Measurements from ENCODE around the gene ZNF189.

ZNF189 gene

GRCh38 chr9:101427358-101427757, 28.7 kb downstream of the ZNF189 start:
- no peak for DNase-seq (ENCODE audit: low read depth)
- no peak for TF ChIP-seq MAX (IDR thresholded peaks at IDR 0.05; ENCODE audit: low read depth, low read length)
- TF ChIP-seq POLR2A (IDR thresholded peaks at IDR 0.05; ENCODE audit: extremely low read depth, insufficient read length): no peak
- no peak for TF ChIP-seq CTCF (IDR thresholded peaks at IDR 0.05; ENCODE audit: low read depth, low read length)
- no peak for TF ChIP-seq MYC (IDR thresholded peaks at IDR 0.05; ENCODE audit: low read depth, low read length)
- H3K4me3 ChIP-seq (ENCODE audit: low read depth, low read length): no peak overlapping the region

- no peak overlapping the region for H3K4me3 ChIP-seq (ENCODE audit: low read depth, low read length)
- no peak for TF ChIP-seq MAX (IDR thresholded peaks at IDR 0.05; ENCODE audit: low read depth, low read length)
- no peak for TF ChIP-seq POLR2A (IDR thresholded peaks at IDR 0.05; ENCODE audit: extremely low read depth, insufficient read length)
- DNase-seq (ENCODE audit: low read depth): no peak
Observed at GRCh38 chr9:101427957-101428655, 29.5 kb downstream of the ZNF189 start.

- DNase-seq (ENCODE audit: low read depth): no peak
- TF ChIP-seq MYC (IDR thresholded peaks at IDR 0.05; ENCODE audit: low read depth, low read length) (no peak), MAX (IDR thresholded peaks at IDR 0.05; ENCODE audit: low read depth, low read length) (no peak), CTCF (IDR thresholded peaks at IDR 0.05; ENCODE audit: low read depth, low read length) (no peak), POLR2A (IDR thresholded peaks at IDR 0.05; ENCODE audit: extremely low read depth, insufficient read length) (no peak)
- no peak overlapping the region for H3K4me3 ChIP-seq (ENCODE audit: low read depth, low read length)
Observed at GRCh38 chr9:101428909-101429308, 30.3 kb downstream of the ZNF189 start.

- H3K4me3 ChIP-seq (ENCODE audit: low read depth, low read length): no peak overlapping the region
- no peak for TF ChIP-seq CTCF (IDR thresholded peaks at IDR 0.05; ENCODE audit: low read depth, low read length)
- TF ChIP-seq MYC (IDR thresholded peaks at IDR 0.05; ENCODE audit: low read depth, low read length): no peak
- TF ChIP-seq POLR2A (IDR thresholded peaks at IDR 0.05; ENCODE audit: extremely low read depth, insufficient read length): no peak
- TF ChIP-seq MAX (IDR thresholded peaks at IDR 0.05; ENCODE audit: low read depth, low read length): no peak
- DNase-seq (ENCODE audit: low read depth): no peak
Observed at GRCh38 chr9:101429736-101430135, 31.1 kb downstream of the ZNF189 start.

- TF ChIP-seq MAX (IDR thresholded peaks at IDR 0.05; ENCODE audit: low read depth, low read length) (no peak), MYC (IDR thresholded peaks at IDR 0.05; ENCODE audit: low read depth, low read length) (no peak), POLR2A (IDR thresholded peaks at IDR 0.05; ENCODE audit: extremely low read depth, insufficient read length) (no peak)
Observed at GRCh38 chr9:101432171-101432570, 33.5 kb downstream of the ZNF189 start.

GRCh38 chr9:101432740-101433139, 34.1 kb downstream of the ZNF189 start:
- no peak overlapping the region for H3K4me3 ChIP-seq (ENCODE audit: low read depth, low read length)
- TF ChIP-seq POLR2A (IDR thresholded peaks at IDR 0.05; ENCODE audit: extremely low read depth, insufficient read length) (no peak), MAX (IDR thresholded peaks at IDR 0.05; ENCODE audit: low read depth, low read length) (no peak), CTCF (IDR thresholded peaks at IDR 0.05; ENCODE audit: low read depth, low read length) (no peak), MYC (IDR thresholded peaks at IDR 0.05; ENCODE audit: low read depth, low read length) (no peak)
- DNase-seq (ENCODE audit: low read depth): no peak

More at GRCh38 chr9:101432171-101432570, 33.5 kb downstream of the ZNF189 start:
- H3K4me3 ChIP-seq (ENCODE audit: low read depth, low read length): no peak overlapping the region
- DNase-seq (ENCODE audit: low read depth): no peak
